Measurements from ENCODE around the gene DFFA. TPM values are rescaled to one million over a fixed set of nuclear protein-coding genes. Genes with fewer than 3 reads are reported as not detected.

The DFFA gene
- total RNA-seq (2014; rRNA removed; shearing (Covaris generic)): 29.9 and 31.3 TPM in 2 replicates

GRCh38 chr1:10472220-10473144 lies at the start of gene DFFA:
Gene DFFA, minus strand, starts transcription at chr1:10472529. Its CDS starts 71 bp downstream, at chr1:10472458.
- DNase-seq (ENCODE audit: low spot score): peak; percentile 86

DNA sequence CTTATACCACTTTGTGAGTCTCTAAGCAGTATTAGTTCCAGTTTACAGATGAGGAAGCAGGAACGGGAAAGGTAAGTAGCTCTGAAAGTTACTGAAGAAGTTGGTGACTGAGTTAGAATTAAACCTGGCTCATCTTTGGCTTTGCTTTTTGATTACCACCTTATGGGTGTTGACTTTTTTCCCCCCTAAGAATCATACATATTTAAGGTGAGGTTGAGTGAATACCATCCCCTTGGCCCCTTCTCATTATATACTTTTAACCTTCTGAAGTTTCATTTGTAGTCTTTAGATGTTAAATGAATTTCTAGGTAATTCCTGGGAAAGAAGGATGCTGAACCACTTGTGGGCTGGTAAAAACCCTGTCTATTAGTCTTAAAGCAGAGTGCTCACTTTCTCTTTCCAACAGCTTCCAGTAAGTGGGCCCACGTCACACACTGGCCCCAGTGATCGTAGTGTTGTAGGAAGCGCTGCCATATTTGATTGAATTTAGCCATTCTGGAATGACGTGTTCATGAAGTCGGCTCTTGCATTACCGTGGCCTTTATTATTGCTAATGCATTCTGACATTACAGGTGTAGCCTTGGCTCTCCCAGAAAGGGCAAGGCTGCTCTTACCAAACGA lies 49.3 kb upstream of the DFFA start:
- DNase-seq (ENCODE audit: low spot score): no peak

- DNase-seq (ENCODE audit: low spot score): no peak
Measured at GRCh38 chr1:10520952-10521351, 48.6 kb upstream of the DFFA start.

- DNase-seq (ENCODE audit: low spot score): no peak
Measured at GRCh38 chr1:10520497-10520896, 48.2 kb upstream of the DFFA start.

DNA sequence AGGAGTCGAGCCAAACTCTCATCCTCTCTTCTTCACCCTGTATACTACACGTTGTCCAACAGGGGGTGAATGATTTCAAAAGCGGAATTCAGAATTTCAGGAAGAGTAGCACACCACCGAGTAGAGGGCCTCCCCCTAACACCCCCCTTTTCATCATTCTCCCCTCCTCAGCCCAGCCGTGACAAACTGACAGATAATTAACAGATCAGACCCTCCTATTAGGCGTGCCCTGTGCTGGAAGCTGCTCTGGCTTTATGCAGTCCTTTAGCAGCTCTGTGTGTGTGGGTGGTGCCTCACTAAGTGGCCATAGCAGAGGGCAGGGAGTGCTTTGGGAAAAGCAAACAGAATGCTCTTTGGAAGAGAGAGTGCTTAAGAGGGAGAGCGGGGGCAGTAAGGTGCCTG lies 46.7 kb upstream of the DFFA start:
- DNase-seq (ENCODE audit: low spot score): no peak

DNA sequence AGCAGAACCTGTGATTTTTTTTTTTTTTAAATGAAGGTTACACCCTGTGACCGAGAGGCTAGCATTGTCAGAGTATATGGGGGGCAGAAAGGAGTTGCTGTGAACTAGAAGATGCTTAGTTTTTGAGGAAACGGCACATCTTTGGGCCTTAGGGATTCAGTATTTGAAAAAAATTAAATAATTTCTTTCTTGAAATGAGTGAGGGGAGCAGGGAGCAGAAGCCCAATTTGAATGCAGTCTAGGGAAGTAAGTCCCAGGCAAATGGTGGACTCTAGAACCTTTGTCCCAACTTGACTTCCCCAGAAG lies 45.3 kb upstream of the DFFA start:
- DNase-seq (ENCODE audit: low spot score): no peak

- no peak for DNase-seq (ENCODE audit: low spot score)
Measured at GRCh38 chr1:10516925-10517676, 44.8 kb upstream of the DFFA start.

DNA sequence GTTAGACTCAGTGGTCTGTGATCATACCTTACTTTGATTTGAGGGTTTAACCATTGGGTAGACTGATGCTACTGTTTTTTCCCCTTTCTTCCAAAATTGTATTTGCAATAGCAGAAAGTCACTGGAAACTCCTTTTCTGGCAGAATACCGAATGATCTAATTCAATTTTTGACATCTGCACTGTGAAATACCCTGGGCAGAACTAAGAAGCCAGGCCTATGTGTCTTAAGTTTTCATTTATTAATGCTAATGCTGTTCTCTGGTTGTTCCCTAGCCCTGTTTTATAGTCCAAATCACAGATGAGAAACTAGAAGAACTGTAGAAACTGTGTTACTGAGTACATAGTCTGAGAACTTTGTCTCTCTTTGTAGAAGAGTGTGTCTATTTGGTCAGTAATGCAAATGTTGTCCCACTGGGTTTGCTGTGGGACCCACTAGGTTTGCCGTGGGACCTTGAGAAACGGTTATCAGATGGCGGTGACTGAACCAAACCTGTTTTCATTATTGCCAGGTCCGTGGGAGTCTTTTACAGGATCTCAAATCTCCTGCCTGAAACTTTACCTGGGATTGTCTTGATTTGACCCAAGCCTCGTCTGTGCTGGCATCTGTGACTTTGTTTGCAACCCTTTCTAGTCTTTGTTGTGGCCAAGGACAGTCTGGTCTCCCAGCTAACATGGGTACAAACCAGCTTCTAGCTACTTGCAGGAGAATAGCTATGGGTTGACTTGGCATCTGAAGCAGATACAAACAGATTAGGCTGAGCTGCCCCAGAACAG lies 43.8 kb upstream of the DFFA start:
- DNase-seq (ENCODE audit: low spot score): no peak

GRCh38 chr1:10515301-10515975 lies 43.1 kb upstream of the DFFA start:
- DNase-seq (ENCODE audit: low spot score): no peak

GRCh38 chr1:10514490-10515235 lies 42.3 kb upstream of the DFFA start:
- DNase-seq (ENCODE audit: low spot score): no peak

- DNase-seq (ENCODE audit: low spot score): no peak
Measured at GRCh38 chr1:10513199-10513598, 40.9 kb upstream of the DFFA start.

DNA sequence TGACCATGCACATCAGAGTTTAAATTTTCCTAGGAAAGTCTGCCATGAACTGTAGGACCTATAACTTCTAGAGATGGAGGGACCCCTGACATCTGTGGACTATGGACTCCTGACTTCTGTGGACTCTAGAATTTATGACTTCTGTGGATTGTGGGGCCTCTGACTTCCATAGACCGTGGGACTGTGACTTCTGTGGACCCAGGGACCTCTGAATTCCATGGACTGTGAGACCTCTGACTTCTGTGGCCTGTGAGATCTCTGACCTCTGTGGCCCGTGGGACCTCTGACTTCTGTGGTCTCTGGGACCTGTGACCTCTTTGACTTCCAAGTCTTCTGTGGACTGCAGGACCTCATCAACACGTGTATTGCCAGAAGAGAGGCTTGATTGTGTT lies 39.2 kb upstream of the DFFA start:
- no peak for DNase-seq (ENCODE audit: low spot score)

DNA sequence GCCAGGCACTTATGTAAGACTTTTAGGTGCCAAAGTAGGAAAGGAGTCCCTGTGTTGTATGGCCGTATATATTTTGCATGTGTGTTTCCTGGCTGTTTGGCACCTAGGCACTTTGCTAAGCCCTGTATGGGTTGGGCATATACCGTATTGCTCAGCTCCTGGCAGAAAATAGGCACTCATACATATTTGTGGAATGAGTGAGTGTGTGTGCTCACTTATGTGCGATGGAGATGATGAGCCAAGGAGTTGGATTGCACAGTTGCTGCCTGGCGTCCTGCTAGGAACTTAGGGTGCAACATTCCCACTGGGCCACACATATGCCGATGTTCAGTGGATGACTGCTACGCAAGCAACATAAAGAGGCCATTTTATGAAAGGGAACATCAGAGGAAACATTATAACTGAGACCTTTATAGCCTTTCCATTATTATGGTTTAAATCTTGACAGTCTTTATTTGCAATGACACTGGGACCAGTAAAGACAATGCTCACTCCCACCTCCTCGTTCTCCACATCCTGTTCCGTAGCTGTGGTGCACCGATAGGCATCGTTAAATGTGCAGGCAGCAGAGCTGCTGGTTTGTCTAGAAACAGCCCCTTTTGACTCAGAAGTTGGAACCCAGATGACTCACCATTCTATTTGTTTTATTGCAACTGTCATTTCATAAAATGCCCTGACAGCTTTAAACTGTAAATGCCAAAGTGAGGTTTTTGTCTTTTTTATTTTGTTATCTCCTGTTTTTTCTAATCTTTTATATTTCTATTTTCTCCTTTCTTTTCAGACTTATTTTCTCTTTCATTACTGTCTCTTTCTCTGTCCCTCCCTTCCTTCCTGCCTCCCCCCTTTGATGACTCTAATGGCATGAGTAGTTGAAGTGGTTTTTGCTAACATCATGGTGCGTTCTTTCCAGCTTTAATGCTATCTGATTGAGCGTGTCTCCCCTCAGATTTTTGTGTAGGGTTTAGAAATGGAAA lies 38.5 kb upstream of the DFFA start:
- peak; percentile 86 for DNase-seq (ENCODE audit: low spot score)

GRCh38 chr1:10509809-10510509 lies 37.6 kb upstream of the DFFA start:
- DNase-seq (ENCODE audit: low spot score): no peak

DNA sequence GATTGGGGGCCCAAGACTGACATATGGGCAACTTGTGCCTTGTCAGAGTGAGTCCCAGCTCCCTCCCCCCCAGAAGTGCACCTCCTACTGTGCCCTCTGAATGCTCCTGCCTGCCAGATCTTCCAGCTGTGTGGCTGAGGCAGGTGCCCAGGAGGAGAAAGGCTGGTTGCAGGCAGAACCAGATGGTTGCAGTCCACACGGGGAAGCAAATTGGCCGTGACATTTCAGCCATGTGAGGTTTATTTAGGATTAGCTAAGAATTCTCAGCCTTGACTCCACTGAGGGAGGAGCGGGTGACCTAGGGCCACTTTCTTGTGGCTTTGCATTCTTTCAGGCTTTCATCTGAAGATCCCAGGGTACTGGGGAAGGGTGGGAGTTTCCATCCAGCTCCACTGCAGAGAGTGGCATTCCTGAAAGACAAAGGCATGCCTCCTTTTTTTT lies 36.2 kb upstream of the DFFA start:
- DNase-seq (ENCODE audit: low spot score): peak; percentile 66

DNA sequence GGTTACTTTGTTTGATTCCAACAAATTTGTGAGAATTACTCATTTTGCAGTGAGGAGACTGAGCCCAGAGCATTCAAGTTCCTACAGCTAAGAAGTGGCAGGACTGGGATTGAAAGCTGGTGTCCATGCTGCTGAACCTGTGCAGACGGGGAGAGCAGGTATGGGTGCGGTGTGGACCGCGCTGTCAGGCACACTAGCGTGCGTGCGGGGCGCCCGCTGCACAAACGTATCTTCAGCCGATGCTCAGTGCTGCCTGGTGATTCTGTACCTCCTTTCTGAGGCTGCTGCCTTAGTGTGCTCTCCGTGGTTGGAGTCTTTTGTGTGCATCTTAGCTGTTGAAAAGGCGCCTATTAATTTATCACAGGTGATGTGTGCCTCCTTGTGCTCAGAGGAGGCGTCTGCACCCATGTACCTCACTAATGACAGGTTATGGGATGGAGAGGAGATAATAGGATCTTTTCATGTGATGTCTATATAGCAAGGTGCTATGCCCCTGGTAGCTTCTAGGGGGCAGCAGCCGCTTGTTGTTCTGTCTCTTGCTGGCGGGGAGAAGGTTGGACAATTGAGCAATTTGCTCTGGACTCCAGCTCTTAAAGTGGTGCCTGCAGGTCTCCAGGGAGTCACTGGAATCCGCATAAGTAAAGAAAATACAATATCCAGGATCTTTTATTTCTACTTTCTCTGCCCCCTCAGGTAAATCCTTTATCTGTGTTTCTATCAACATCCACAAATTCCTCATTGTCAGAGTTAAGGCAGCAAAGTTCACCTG lies 35.0 kb upstream of the DFFA start:
- DNase-seq (ENCODE audit: low spot score): peak; percentile 73

DNA sequence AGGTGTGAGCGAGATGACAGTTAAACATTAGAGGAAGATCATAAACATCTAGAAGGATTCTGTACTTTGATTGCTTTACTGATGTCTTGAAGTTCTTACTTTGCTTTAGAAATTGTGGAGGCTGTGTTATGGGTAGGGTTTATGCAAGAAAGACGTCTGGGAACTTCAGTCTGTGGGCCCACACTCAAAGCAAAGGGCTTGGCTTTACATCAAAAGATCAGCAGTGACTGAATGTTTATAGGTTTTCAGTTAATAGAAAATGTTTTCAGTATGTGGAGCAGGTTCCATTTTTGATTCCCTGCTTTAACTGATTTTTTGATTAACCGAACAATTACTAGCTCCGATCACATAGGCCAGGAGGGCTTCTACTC lies 34.3 kb upstream of the DFFA start:
- no peak for DNase-seq (ENCODE audit: low spot score)

Data from A172 (cell line).